SK-N-SH (cell line): ENCODE measurements around the gene MORF4L1. TPM values are rescaled to one million over a fixed set of nuclear protein-coding genes. Genes with fewer than 3 reads are reported as not detected.

Experiments used
- CTCF ChIA-PET: fragments of 300-600, 350-600 bp; formaldehyde crosslinking; extraction: SDS; loops from one replicate; lab custom pipeline; 2021; lab: Yijun Ruan, JAX
- POLR2A ChIA-PET: fragments of 350-600 bp; sonication (Branson Sonifier 250); formaldehyde crosslinking; extraction: SDS; loops from one replicate; lab custom pipeline; 2020; ENCODE audit warnings: antibody characterized with exemption, inconsistent platforms; lab: Yijun Ruan, JAX
- DNase-seq: peaks from one replicate; pipeline ENCODE4 v3.0.0; 2012
- H2AFZ ChIP-seq: fragments of 200-600 bp; sonication (generic); 2 replicates; pipeline ENCODE4 v1.8.1; 2016; ENCODE audit warnings: antibody characterized with exemption, mild to moderate bottlenecking, low read depth
- H3F3A ChIP-seq: fragments of 200-600 bp; sonication (generic); replicated peaks from 2 replicates; pipeline ENCODE3; 2016; ENCODE audit warnings: antibody characterized with exemption, mild to moderate bottlenecking; ENCODE audit not compliant: insufficient read depth
- H3K27ac ChIP-seq, 2 experiments: fragments of 200-500 bp in 1 of 2; fragments of 200-600 bp in 1 of 2; sonication (Bioruptor generic) in 1 of 2; sonication (generic), shearing (Covaris generic) in 1 of 2; 2 replicates each; pipeline versions ENCODE4 v1.5.1 to v1.6.1; 2014 to 2016; ENCODE audit warnings: low read depth in 2 of 2, inconsistent platforms in 1 of 2, low read length in 1 of 2, mild to moderate bottlenecking in 1 of 2, mixed read lengths in 1 of 2
- H3K27me3 ChIP-seq: fragments of 200-600 bp; sonication (generic), shearing (Covaris generic); 2 replicates; pipeline ENCODE4 v1.6.1; 2016; ENCODE audit warnings: mixed run types; ENCODE audit not compliant: insufficient read depth
- H3K36me3 ChIP-seq, 2 experiments: fragments of 200-500 bp in 1 of 2; fragments of 200-600 bp in 1 of 2; sonication (Bioruptor generic) in 1 of 2; sonication (generic) in 1 of 2; replicated peaks in 1 of 2; 2 replicates each; pipeline versions ENCODE3 to v1.5.1; 2014 to 2016; ENCODE audit warnings: low read length in 1 of 2, mild to moderate bottlenecking in 1 of 2; ENCODE audit not compliant: insufficient read depth in 2 of 2, control insufficient read depth in 1 of 2
- H3K4me1 ChIP-seq, 2 experiments: fragments of 200-500 bp in 1 of 2; fragments of 200-600 bp in 1 of 2; sonication (Bioruptor generic) in 1 of 2; sonication (generic), shearing (Covaris generic) in 1 of 2; 2 replicates each; pipeline versions ENCODE4 v1.5.1 to v1.6.1; 2014 to 2016; ENCODE audit warnings: low read depth in 1 of 2, low read length in 1 of 2, mixed run types in 1 of 2; ENCODE audit not compliant: insufficient read depth in 2 of 2, control insufficient read depth in 1 of 2
- H3K4me2 ChIP-seq: fragments of 200-600 bp; sonication (generic), shearing (Covaris generic); 2 replicates; pipeline ENCODE4 v1.6.1; 2017; ENCODE audit warnings: mixed run types
- H3K4me3 ChIP-seq, 2 experiments: fragments of 200-500 bp in 1 of 2; fragments of 200-600 bp in 1 of 2; sonication (Bioruptor generic) in 1 of 2; sonication (generic), shearing (Covaris generic) in 1 of 2; 2 replicates each; pipeline versions ENCODE4 v1.5.1 to v1.8.1; 2014 to 2016; ENCODE audit warnings: low read depth in 2 of 2, inconsistent platforms in 1 of 2, low read length in 1 of 2, mild to moderate bottlenecking in 1 of 2, mixed read lengths in 1 of 2, moderate library complexity in 1 of 2
- H3K79me2 ChIP-seq: fragments of 200-600 bp; sonication (generic); 2 replicates; pipeline ENCODE4 v1.8.1; 2017; ENCODE audit warnings: mild to moderate bottlenecking; ENCODE audit not compliant: insufficient read depth
- H3K9ac ChIP-seq: fragments of 200-600 bp; sonication (generic); 2 replicates; pipeline ENCODE4 v1.6.1; 2017; ENCODE audit warnings: mixed run types
- H3K9me2 ChIP-seq: fragments of 200-600 bp; sonication (generic); 2 replicates; pipeline ENCODE4 v1.6.1; 2017; ENCODE audit warnings: mixed run types
- H3K9me3 ChIP-seq: fragments of 200-600 bp; sonication (generic); 2 replicates; pipeline ENCODE4 v1.6.1; 2017; ENCODE audit warnings: mixed run types, mild to moderate bottlenecking, moderate library complexity
- H4K20me1 ChIP-seq: fragments of 200-600 bp; sonication (generic); 2 replicates; pipeline ENCODE4 v1.6.1; 2017; ENCODE audit warnings: mild to moderate bottlenecking, mixed run types; ENCODE audit not compliant: insufficient read depth
- CHD2 ChIP-seq: fragments of 150-350 bp; IDR thresholded peaks from 2 replicates; pipeline ENCODE4 v1.6.1; 2018; ENCODE audit warnings: low read length; ENCODE audit not compliant: partially characterized antibody
- ELF1 ChIP-seq: IDR thresholded peaks from 2 replicates; pipeline ENCODE4 v1.4.0; 2012
- EP300 ChIP-seq, 2 experiments: IDR thresholded peaks; 2 replicates each; pipeline versions ENCODE4 v1.4.0 to v1.6.1; 2012; ENCODE audit warnings: borderline replicate concordance in 1 of 2, low read depth in 1 of 2, low read length in 1 of 2
- FOXM1 ChIP-seq: IDR thresholded peaks from 2 replicates; pipeline ENCODE4 v1.4.0; 2012; ENCODE audit warnings: low read depth, mild to moderate bottlenecking
- GABPA ChIP-seq: IDR thresholded peaks from 2 replicates; pipeline ENCODE4 v1.4.0; 2012; ENCODE audit warnings: low read depth, mild to moderate bottlenecking
- GATA2 ChIP-seq: sonication (generic); formaldehyde crosslinking; IDR thresholded peaks from 2 replicates; pipeline ENCODE4 v1.5.0; 2020; ENCODE audit warnings: mild to moderate bottlenecking, missing genetic modification reagents
- MXI1 ChIP-seq: IDR thresholded peaks from 2 replicates; pipeline ENCODE4 v1.6.1; 2012; ENCODE audit warnings: mild to moderate bottlenecking, low read depth, low read length, improper control_type of control experiment
- NFIC ChIP-seq: IDR thresholded peaks from 2 replicates; pipeline ENCODE4 v1.4.0; 2012; ENCODE audit warnings: borderline replicate concordance
- RAD21 ChIP-seq: IDR thresholded peaks from 2 replicates; pipeline ENCODE4 v1.6.1; 2012; ENCODE audit warnings: mild to moderate bottlenecking, low read length
- RCOR1 ChIP-seq: fragments of 150-350 bp; IDR thresholded peaks from 2 replicates; pipeline ENCODE4 v1.6.1; 2017; ENCODE audit warnings: antibody characterized with exemption, low read length
- REST ChIP-seq: IDR thresholded peaks from 2 replicates; pipeline ENCODE4 v1.6.1; 2012; ENCODE audit warnings: mild to moderate bottlenecking, low read depth, low read length, moderate library complexity
- SMC3 ChIP-seq: IDR thresholded peaks from 2 replicates; pipeline ENCODE4 v1.6.1; 2012; ENCODE audit warnings: low read depth, low read length, improper control_type of control experiment
- TCF12 ChIP-seq: IDR thresholded peaks from 2 replicates; pipeline ENCODE4 v1.4.0; 2012
- YY1 ChIP-seq: IDR thresholded peaks from 2 replicates; pipeline ENCODE4 v1.4.0; 2012; ENCODE audit warnings: low read depth, mild to moderate bottlenecking
- WGBS: methylation state at CpG from one replicate; pipeline ENCODE4 v1.1.6; 2017; ENCODE audit warnings: low lambda C conversion rate; 5-methylcytosine and 5-hydroxymethylcytosine counted together
- polyA plus RNA-seq, 3 experiments: library from polyadenylated mRNA; depleted of rRNA; stranded (reverse); fragments of >200 nt; gene quantifications; 2 replicates each; pipeline ENCODE4 v1.2.3, GENCODE V29; 2012
- TF ChIP-seq, protein P1 (sequence below): fragments of 200-600 bp; sonication (generic); IDR thresholded peaks from 2 replicates; pipeline ENCODE4 v1.6.1; 2017; ENCODE audit warnings: antibody characterized with exemption, mild to moderate bottlenecking, moderate library complexity

Gene MORF4L1
- polyA plus RNA-seq, 1 of the 3 experiments (the other 2 are of a cell fraction): 163 TPM

DNA sequence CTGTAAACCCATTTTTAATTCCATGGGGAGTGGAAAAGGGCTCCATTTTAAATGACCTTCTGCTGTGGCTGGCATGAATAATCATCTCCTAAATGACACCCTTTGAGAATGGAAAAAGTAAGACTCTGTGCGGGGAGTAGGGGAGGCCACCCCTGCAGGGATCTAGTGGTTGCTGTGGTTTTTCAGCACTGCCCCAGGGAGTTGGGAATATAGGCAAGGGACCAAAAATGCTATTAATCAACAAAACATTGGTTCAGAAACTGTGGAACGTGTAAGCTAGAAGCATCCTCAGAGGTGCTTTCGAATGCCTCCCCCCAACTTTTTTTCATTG, 31.3 kb upstream of the MORF4L1 start:
- DNase-seq: no peak
- no peaks in the 10 kb centered on the region for H4K20me1 ChIP-seq
- no peaks in the 10 kb centered on the region for H3K9me2 ChIP-seq
- no peaks in the 10 kb centered on the region for H3K27me3 ChIP-seq
- no peaks in the 10 kb centered on the region for H3K79me2 ChIP-seq
- H3K4me2 ChIP-seq: no peak overlapping the region
- no peaks in the 10 kb centered on the region for H3F3A ChIP-seq
- no peak overlapping the region for H2AFZ ChIP-seq
- H3K27ac ChIP-seq: no peak overlapping the region
- H3K9ac ChIP-seq: no peak overlapping the region
- CTCF ChIA-PET: no interaction called here
- no peaks in the 10 kb centered on the region for H3K36me3 ChIP-seq
- 71% methylated on average over 3 of the region's 3 CpGs for WGBS
- no peak for TF ChIP-seq SMC3
- TF ChIP-seq REST: no peak
- TF ChIP-seq, protein P1, sequence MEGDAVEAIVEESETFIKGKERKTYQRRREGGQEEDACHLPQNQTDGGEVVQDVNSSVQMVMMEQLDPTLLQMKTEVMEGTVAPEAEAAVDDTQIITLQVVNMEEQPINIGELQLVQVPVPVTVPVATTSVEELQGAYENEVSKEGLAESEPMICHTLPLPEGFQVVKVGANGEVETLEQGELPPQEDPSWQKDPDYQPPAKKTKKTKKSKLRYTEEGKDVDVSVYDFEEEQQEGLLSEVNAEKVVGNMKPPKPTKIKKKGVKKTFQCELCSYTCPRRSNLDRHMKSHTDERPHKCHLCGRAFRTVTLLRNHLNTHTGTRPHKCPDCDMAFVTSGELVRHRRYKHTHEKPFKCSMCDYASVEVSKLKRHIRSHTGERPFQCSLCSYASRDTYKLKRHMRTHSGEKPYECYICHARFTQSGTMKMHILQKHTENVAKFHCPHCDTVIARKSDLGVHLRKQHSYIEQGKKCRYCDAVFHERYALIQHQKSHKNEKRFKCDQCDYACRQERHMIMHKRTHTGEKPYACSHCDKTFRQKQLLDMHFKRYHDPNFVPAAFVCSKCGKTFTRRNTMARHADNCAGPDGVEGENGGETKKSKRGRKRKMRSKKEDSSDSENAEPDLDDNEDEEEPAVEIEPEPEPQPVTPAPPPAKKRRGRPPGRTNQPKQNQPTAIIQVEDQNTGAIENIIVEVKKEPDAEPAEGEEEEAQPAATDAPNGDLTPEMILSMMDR: no peak
- no peak for TF ChIP-seq EP300 (IDR thresholded peaks at IDR 0.05; ENCODE audit: borderline replicate concordance in 1 of 2, low read depth in 1 of 2, low read length in 1 of 2)
- no peak for TF ChIP-seq NFIC
- TF ChIP-seq CHD2: no peak
- no peak for TF ChIP-seq RCOR1
- TF ChIP-seq MXI1: no peak
- TF ChIP-seq FOXM1: no peak
- no peak for TF ChIP-seq GATA2
- TF ChIP-seq RAD21: no peak
- TF ChIP-seq YY1: no peak
- TF ChIP-seq TCF12: no peak
- no peak for TF ChIP-seq GABPA
- no peak for TF ChIP-seq ELF1
- H3K9me3 ChIP-seq: no peaks in the 10 kb centered on the region
- POLR2A ChIA-PET: no interaction called here
- peaks cover 0 to 2% of the 10 kb centered on the region in 2 experiments; a peak in 1 of 4 replicates for H3K4me1 ChIP-seq
- no peak overlapping the region for H3K4me3 ChIP-seq
